ENCODE measurements around the gene RBBP4. TPM values are rescaled to one million over a fixed set of nuclear protein-coding genes. Genes with fewer than 3 reads are reported as not detected.

Gene RBBP4
- total and polyA plus RNA-seq, 2 of the 13 experiments (the other 11 are each of a cell fraction or from before 2014, with no cell fraction given), result 64.4 to 166 TPM

DNA sequence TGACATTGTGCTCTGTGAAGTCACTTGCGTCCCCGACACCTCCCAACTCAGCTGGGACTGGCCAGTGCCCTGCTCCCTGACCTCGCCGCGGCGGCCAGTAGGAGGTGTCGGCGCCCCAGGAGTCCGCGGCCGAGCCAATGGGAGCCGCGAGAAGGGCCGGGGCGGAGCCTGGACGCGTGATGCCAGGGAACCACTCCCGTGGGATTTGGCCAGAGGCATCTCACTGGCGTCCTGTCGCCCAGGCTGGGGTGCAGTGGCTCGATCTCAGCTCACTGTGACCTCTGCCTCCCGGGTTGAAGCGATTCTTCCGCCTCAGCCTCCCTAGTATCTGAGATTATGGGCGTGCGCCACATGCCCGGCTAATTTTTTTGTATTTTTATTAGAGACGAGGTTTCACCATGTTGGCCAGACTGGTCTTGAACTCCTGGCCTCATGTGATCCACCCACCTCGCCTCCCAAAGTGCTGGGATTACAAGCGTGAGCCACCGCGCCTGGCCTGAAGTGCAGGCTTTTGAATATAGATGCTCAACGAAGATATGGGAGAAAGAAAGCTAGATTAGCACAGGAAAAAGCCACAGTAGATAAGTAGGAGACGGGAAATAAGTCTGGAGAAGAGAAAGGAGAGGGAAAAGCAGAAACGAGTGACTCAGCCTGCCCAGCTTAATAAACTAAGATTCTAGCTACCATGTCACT is 38.7 kb upstream of the RBBP4 start (continued):
- TF ChIP-seq TAF1 (CRISPR knock-in tag; IDR thresholded peaks at IDR 0.05) (peak; percentile 75; the same call in 1 of the 2 replicates), ZNF20 (CRISPR knock-in tag; IDR thresholded peaks at IDR 0.05) (no peak), HOXA3 (CRISPR knock-in tag; IDR thresholded peaks at IDR 0.05) (peak; percentile 56; the same call in 1 of the 2 replicates), NR2C2 (CRISPR knock-in tag; IDR thresholded peaks at IDR 0.05; ENCODE audit: borderline replicate concordance) (peak; percentile 93), FOXO1 (CRISPR knock-in tag; IDR thresholded peaks at IDR 0.05) (no peak), ZNF33B (CRISPR knock-in tag; IDR thresholded peaks at IDR 0.05) (peak; percentile 25; the same call in 1 of the 2 replicates), ARNT2 (CRISPR knock-in tag; IDR thresholded peaks at IDR 0.05; ENCODE audit: low read depth) (no peak), KLF12 (CRISPR knock-in tag; IDR thresholded peaks at IDR 0.05; ENCODE audit: borderline replicate concordance) (0 out of 2 replicates have a peak, but pooled peaks have one; percentile 42), ZNF816 (CRISPR knock-in tag; IDR thresholded peaks at IDR 0.05; ENCODE audit: borderline replicate concordance) (0 out of 2 replicates have a peak, but pooled peaks have one; percentile 32), ZNF556 (CRISPR knock-in tag; IDR thresholded peaks at IDR 0.05; ENCODE audit: borderline replicate concordance) (0 out of 2 replicates have a peak, but pooled peaks have one; percentile 55), HDAC2 (CRISPR knock-in tag; IDR thresholded peaks at IDR 0.05) (peak; percentile 45; the same call in 1 of the 2 replicates), HDAC6 (IDR thresholded peaks at IDR 0.05; ENCODE audit: low read depth, low read length) (no peak), RBFOX2 (IDR thresholded peaks at IDR 0.05; ENCODE audit: low read depth, low read length) (peak; percentile 85), NRL (CRISPR knock-in tag; IDR thresholded peaks at IDR 0.05; ENCODE audit: borderline replicate concordance) (peak; percentile 64; the same call in 1 of the 2 replicates), THAP11 (CRISPR knock-in tag; IDR thresholded peaks at IDR 0.05) (peak; percentile 50; the same call in 1 of the 2 replicates), SP2 (CRISPR knock-in tag; IDR thresholded peaks at IDR 0.05) (peak; percentile 73)
- TF ChIP-seq, protein P1, sequence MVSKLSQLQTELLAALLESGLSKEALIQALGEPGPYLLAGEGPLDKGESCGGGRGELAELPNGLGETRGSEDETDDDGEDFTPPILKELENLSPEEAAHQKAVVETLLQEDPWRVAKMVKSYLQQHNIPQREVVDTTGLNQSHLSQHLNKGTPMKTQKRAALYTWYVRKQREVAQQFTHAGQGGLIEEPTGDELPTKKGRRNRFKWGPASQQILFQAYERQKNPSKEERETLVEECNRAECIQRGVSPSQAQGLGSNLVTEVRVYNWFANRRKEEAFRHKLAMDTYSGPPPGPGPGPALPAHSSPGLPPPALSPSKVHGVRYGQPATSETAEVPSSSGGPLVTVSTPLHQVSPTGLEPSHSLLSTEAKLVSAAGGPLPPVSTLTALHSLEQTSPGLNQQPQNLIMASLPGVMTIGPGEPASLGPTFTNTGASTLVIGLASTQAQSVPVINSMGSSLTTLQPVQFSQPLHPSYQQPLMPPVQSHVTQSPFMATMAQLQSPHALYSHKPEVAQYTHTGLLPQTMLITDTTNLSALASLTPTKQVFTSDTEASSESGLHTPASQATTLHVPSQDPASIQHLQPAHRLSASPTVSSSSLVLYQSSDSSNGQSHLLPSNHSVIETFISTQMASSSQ (IDR thresholded peaks at IDR 0.05; ENCODE audit: low read depth), result no peak
- TF ChIP-seq, protein P1 (CRISPR knock-in tag; IDR thresholded peaks at IDR 0.05; ENCODE audit: borderline replicate concordance), result peak; percentile 38; the same call in 1 of the 2 replicates
- TF ChIP-seq, protein P2, sequence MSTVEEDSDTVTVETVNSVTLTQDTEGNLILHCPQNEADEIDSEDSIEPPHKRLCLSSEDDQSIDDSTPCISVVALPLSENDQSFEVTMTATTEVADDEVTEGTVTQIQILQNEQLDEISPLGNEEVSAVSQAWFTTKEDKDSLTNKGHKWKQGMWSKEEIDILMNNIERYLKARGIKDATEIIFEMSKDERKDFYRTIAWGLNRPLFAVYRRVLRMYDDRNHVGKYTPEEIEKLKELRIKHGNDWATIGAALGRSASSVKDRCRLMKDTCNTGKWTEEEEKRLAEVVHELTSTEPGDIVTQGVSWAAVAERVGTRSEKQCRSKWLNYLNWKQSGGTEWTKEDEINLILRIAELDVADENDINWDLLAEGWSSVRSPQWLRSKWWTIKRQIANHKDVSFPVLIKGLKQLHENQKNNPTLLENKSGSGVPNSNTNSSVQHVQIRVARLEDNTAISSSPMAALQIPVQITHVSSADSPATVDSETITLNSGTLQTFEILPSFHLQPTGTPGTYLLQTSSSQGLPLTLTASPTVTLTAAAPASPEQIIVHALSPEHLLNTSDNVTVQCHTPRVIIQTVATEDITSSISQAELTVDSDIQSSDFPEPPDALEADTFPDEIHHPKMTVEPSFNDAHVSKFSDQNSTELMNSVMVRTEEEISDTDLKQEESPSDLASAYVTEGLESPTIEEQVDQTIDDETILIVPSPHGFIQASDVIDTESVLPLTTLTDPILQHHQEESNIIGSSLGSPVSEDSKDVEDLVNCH (CRISPR knock-in tag; IDR thresholded peaks at IDR 0.05), result 0 out of 2 replicates have a peak, but pooled peaks have one; percentile 55
